Ascending aorta (tissue), 2 donors: ENCODE data around the gene ZMIZ1. TPM values are rescaled to one million over a fixed set of nuclear protein-coding genes. Genes with fewer than 3 reads are reported as not detected.

Experiments
- DNase-seq, 2 donors: peaks; one replicate each; pipeline ENCODE4 v3.0.0-alpha.2; 2019; ENCODE audit warnings: low spot score in 2 of 2
- H3K27ac ChIP-seq, 2 donors: fragments of 200-600 bp; sonication (generic); one replicate each; pipeline ENCODE4 v1.5.1; 2016 to 2017; ENCODE audit warnings: mild to moderate bottlenecking in 1 of 2
- H3K27me3 ChIP-seq: fragments of 200-600 bp; sonication (generic); one replicate; pipeline ENCODE4 v1.5.1; 2017
- H3K36me3 ChIP-seq, 2 donors: fragments of 200-600 bp; sonication (generic); one replicate each; pipeline ENCODE4 v1.5.1; 2016
- H3K4me1 ChIP-seq, 2 donors: fragments of 200-600 bp; sonication (generic); one replicate each; pipeline ENCODE4 v1.5.1; 2016 to 2017; ENCODE audit warnings: mild to moderate bottlenecking in 1 of 2
- H3K4me3 ChIP-seq, 2 donors: fragments of 200-600 bp; sonication (generic); one replicate each; pipeline ENCODE4 v1.5.1; 2016 to 2017; ENCODE audit warnings: mild to moderate bottlenecking in 1 of 2
- H3K9me3 ChIP-seq, 2 donors: fragments of 200-600 bp; sonication (generic); one replicate each; pipeline ENCODE4 v1.5.1; 2016
- CTCF ChIP-seq, 3 experiments: fragments of 200-600 bp in 2 of 3; fragments of 450-650 bp in 1 of 3; sonication (generic) in 2 of 3; IDR thresholded peaks; one replicate each; pipeline ENCODE4 v1.5.1; 2016 to 2019; ENCODE audit warnings: antibody characterized with exemption in 3 of 3, mild to moderate bottlenecking in 1 of 3, moderate library complexity in 1 of 3
- intact Hi-C: fragments of 100-400 bp; cut with DNase I; formaldehyde crosslinking; loops from one replicate; pipeline ENCODE4 v1.15.1; 2023
- total RNA-seq: library from RNA; depleted of rRNA; stranded (reverse); fragments of >200 nt; gene quantifications from one replicate; pipeline ENCODE4 v1.1.0, GENCODE V29; 2016

The ZMIZ1 gene
- total RNA-seq, 1 donor from 2014 or later, result 96.2 TPM

DNA sequence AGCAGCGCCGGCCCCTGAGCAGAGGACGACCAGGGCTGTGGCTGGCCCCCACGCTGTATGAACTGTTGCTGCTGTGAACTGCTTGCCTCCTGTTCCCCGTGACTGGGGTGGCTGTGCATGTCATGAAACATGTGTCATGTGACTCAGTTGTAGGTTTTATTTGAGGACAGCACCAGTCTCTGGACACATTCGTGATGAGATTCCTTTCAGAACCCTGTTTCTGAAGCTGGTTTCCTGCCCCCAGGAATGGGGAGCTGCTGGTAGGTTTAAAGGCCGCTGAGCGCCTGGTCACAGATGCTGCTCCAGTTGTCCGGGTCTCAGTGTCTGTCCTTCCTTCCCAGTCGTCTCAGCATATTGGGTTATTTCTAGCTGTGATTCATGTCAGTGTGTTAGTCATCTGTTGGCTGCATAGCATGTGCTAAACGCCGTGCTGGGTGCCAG lies 199.4 kb downstream of the ZMIZ1 start:
- H3K27me3 ChIP-seq, result no peaks in the 10 kb centered on the region
- no peak for DNase-seq
- no peaks in the 10 kb centered on the region for H3K36me3 ChIP-seq
- H3K27ac ChIP-seq, result peak overlapping the region; percentile 92 to 95
- intact Hi-C loops, result loop anchor here (5.0 kb wide), 3 partner anchors 116 to 296 kb away; partner anchors contain the start of gene ZCCHC24
- peaks cover 28 to 41% of the 10 kb centered on the region in 2 donors for H3K4me1 ChIP-seq
- H3K4me3 ChIP-seq, result no peak overlapping the region
- no peaks in the 10 kb centered on the region for H3K9me3 ChIP-seq
- no peak for TF ChIP-seq CTCF (IDR thresholded peaks at IDR 0.05)

DNA sequence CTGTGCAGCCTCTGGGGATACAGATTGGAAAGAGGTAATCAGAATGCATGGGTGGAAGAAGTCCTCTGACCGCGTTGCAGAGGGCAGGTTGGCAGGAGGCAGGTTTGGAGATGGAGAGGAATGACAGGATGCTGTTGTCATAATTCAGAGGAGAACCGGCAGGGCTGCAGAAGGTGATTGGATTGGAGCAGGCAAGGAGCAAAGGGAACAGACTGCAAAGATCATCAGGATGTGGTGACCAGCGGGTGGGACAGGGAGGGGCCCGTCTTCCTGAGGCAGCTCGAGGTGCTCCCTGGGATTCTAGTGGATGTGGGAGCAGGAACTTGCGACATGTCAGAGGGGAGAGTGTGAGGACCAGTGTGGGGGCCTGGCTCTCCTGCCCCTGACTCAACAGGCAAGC lies 200.0 kb downstream of the ZMIZ1 start:
- Histone ChIP-seq H3K4me3 (no peak overlapping the region), H3K36me3 (no peaks in the 10 kb centered on the region), H3K4me1 (peaks cover 31 to 47% of the 10 kb centered on the region in 2 donors), H3K27ac (peak overlapping the region in 1 of 2 donors; percentile 92), H3K9me3 (no peaks in the 10 kb centered on the region), H3K27me3 (no peaks in the 10 kb centered on the region)
- TF ChIP-seq CTCF (IDR thresholded peaks at IDR 0.05), result no peak
- no peak for DNase-seq
- intact Hi-C loops, result loop anchor here (5.0 kb wide), 3 partner anchors 116 to 296 kb away; partner anchors contain the start of gene ZCCHC24

DNA sequence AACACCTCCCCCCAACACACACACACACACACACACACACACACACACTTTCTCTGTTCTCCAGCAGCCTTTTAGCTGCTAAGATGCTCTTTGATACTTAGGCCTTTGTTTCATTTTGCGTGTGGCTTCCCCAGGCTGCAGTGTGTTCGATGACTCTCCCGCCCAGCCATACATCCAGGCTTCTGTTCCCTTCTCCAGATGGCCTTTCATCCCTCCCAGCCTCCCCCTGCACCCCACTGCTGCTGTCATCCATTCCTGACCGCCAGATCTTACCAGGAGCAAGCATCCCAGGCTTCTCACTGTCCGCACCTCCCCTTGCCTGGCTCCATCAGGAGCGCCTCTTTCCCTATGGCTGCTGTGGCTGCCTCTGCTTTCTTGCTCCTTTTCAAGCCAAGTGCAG lies 200.7 kb downstream of the ZMIZ1 start:
- H3K4me3 ChIP-seq, result no peak overlapping the region
- intact Hi-C loops, result loop anchor here (5.0 kb wide), 3 partner anchors 117 to 297 kb away; partner anchors contain the start of gene ZCCHC24
- no peaks in the 10 kb centered on the region for H3K9me3 ChIP-seq
- no peak overlapping the region for H3K27ac ChIP-seq
- peaks cover 37 to 54% of the 10 kb centered on the region in 2 donors for H3K4me1 ChIP-seq
- no peaks in the 10 kb centered on the region for H3K36me3 ChIP-seq
- no peaks in the 10 kb centered on the region for H3K27me3 ChIP-seq
- no peak for DNase-seq
- no peak for TF ChIP-seq CTCF (IDR thresholded peaks at IDR 0.05)

DNA sequence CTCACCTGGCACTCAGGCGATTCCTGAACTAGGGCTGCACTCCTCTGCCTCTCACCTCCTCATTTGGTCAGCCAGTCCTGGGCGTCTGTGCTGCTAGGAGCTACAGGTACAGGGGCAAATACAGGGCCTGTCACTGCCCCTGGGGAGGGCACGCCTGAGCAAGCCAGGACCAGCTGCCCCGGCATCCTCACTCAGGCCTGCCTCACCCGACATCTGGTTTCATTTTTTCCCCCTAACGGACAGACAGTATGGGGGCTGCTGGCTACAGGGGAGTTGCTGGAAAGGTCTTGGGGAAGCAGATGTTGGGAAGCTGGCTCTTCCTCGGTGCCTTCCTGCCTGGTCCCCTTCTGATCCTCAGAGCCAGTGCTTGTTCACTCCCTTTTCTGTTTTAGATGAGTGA lies 201.2 kb downstream of the ZMIZ1 start:
- intact Hi-C loops, result loop anchor here (5.0 kb wide), 3 partner anchors 118 to 298 kb away; partner anchors contain the start of gene ZCCHC24
- no peak for TF ChIP-seq CTCF (IDR thresholded peaks at IDR 0.05)
- Histone ChIP-seq H3K27me3 (no peaks in the 10 kb centered on the region), H3K36me3 (no peaks in the 10 kb centered on the region), H3K27ac (no peak overlapping the region), H3K9me3 (no peaks in the 10 kb centered on the region), H3K4me1 (peaks cover 38 to 56% of the 10 kb centered on the region in 2 donors), H3K4me3 (no peak overlapping the region)
- no peak for DNase-seq

- Histone ChIP-seq H3K27me3 (no peaks in the 10 kb centered on the region), H3K4me1 (peaks cover 44 to 58% of the 10 kb centered on the region in 2 donors), H3K4me3 (no peak overlapping the region), H3K9me3 (no peaks in the 10 kb centered on the region), H3K36me3 (no peaks in the 10 kb centered on the region), H3K27ac (no peak overlapping the region)
- no peak for DNase-seq
- intact Hi-C loops, result no loop called here
- TF ChIP-seq CTCF (IDR thresholded peaks at IDR 0.05), result no peak
Observed at GRCh38 chr10:79270466-79271246, 201.9 kb downstream of the ZMIZ1 start.
